ENCODE measurements around the gene GRIK4.

Gene GRIK4

GRCh38 chr11:120708511-120709183 is 197.1 kb downstream of the GRIK4 start:
- Histone ChIP-seq H3K4me1 (ENCODE audit: control insufficient read depth, insufficient read depth, low read length) (no peaks in the 10 kb centered on the region), H3K4me3 (ENCODE audit: low read length) (no peak overlapping the region), H3K36me3 (ENCODE audit: control insufficient read depth, insufficient read depth, low read length) (no peaks in the 10 kb centered on the region), H3K27me3 (ENCODE audit: control insufficient read depth, insufficient read depth, low read length) (no peaks in the 10 kb centered on the region), H3K9ac (ENCODE audit: low read length) (no peak overlapping the region), H3K9me3 (ENCODE audit: control insufficient read depth, low read length) (no peaks in the 10 kb centered on the region)

- Histone ChIP-seq H3K36me3 (ENCODE audit: control insufficient read depth, insufficient read depth, low read length) (no peaks in the 10 kb centered on the region), H3K9me3 (ENCODE audit: control insufficient read depth, low read length) (no peaks in the 10 kb centered on the region), H3K27me3 (ENCODE audit: control insufficient read depth, insufficient read depth, low read length) (no peaks in the 10 kb centered on the region), H3K9ac (ENCODE audit: low read length) (no peak overlapping the region), H3K4me3 (ENCODE audit: low read length) (no peak overlapping the region), H3K4me1 (ENCODE audit: control insufficient read depth, insufficient read depth, low read length) (peaks cover under 1% of the 10 kb centered on the region)
Measured at GRCh38 chr11:120709808-120710207, 198.3 kb downstream of the GRIK4 start.

GRCh38 chr11:120710354-120711131 is 199.0 kb downstream of the GRIK4 start:
- Histone ChIP-seq H3K36me3 (ENCODE audit: control insufficient read depth, insufficient read depth, low read length) (no peaks in the 10 kb centered on the region), H3K9ac (ENCODE audit: low read length) (no peak overlapping the region), H3K27me3 (ENCODE audit: control insufficient read depth, insufficient read depth, low read length) (no peaks in the 10 kb centered on the region), H3K9me3 (ENCODE audit: control insufficient read depth, low read length) (no peaks in the 10 kb centered on the region), H3K4me1 (ENCODE audit: control insufficient read depth, insufficient read depth, low read length) (peaks cover 3% of the 10 kb centered on the region), H3K4me3 (ENCODE audit: low read length) (no peak overlapping the region)

- no peak overlapping the region for H3K4me3 ChIP-seq (ENCODE audit: low read length)
- no peaks in the 10 kb centered on the region for H3K9me3 ChIP-seq (ENCODE audit: control insufficient read depth, low read length)
- H3K27me3 ChIP-seq (ENCODE audit: control insufficient read depth, insufficient read depth, low read length), result no peaks in the 10 kb centered on the region
- H3K9ac ChIP-seq (ENCODE audit: low read length), result no peak overlapping the region
- peaks cover 3% of the 10 kb centered on the region for H3K4me1 ChIP-seq (ENCODE audit: control insufficient read depth, insufficient read depth, low read length)
- H3K36me3 ChIP-seq (ENCODE audit: control insufficient read depth, insufficient read depth, low read length), result no peaks in the 10 kb centered on the region
Measured at GRCh38 chr11:120712014-120712413, 200.5 kb downstream of the GRIK4 start.

- no peak overlapping the region for H3K9ac ChIP-seq (ENCODE audit: low read length)
- no peaks in the 10 kb centered on the region for H3K9me3 ChIP-seq (ENCODE audit: control insufficient read depth, low read length)
- no peak overlapping the region for H3K4me3 ChIP-seq (ENCODE audit: low read length)
- H3K27me3 ChIP-seq (ENCODE audit: control insufficient read depth, insufficient read depth, low read length), result peaks cover 4% of the 10 kb centered on the region
- no peaks in the 10 kb centered on the region for H3K36me3 ChIP-seq (ENCODE audit: control insufficient read depth, insufficient read depth, low read length)
- peaks cover 3% of the 10 kb centered on the region for H3K4me1 ChIP-seq (ENCODE audit: control insufficient read depth, insufficient read depth, low read length)
Measured at GRCh38 chr11:120712881-120713280, 201.3 kb downstream of the GRIK4 start.

- Histone ChIP-seq H3K9me3 (ENCODE audit: control insufficient read depth, low read length) (no peaks in the 10 kb centered on the region), H3K4me1 (ENCODE audit: control insufficient read depth, insufficient read depth, low read length) (peaks cover 3% of the 10 kb centered on the region), H3K36me3 (ENCODE audit: control insufficient read depth, insufficient read depth, low read length) (no peaks in the 10 kb centered on the region)
Measured at GRCh38 chr11:120713296-120713695, 201.7 kb downstream of the GRIK4 start.

GRCh38 chr11:120714438-120714837 is 202.9 kb downstream of the GRIK4 start:
- Histone ChIP-seq H3K9ac (ENCODE audit: low read length) (no peak overlapping the region), H3K36me3 (ENCODE audit: control insufficient read depth, insufficient read depth, low read length) (no peaks in the 10 kb centered on the region), H3K27me3 (ENCODE audit: control insufficient read depth, insufficient read depth, low read length) (peaks cover 4% of the 10 kb centered on the region), H3K9me3 (ENCODE audit: control insufficient read depth, low read length) (no peaks in the 10 kb centered on the region), H3K4me3 (ENCODE audit: low read length) (no peak overlapping the region), H3K4me1 (ENCODE audit: control insufficient read depth, insufficient read depth, low read length) (peaks cover 3% of the 10 kb centered on the region)

More at GRCh38 chr11:120713296-120713695, 201.7 kb downstream of the GRIK4 start:
- H3K27me3 ChIP-seq (ENCODE audit: control insufficient read depth, insufficient read depth, low read length), result peaks cover 4% of the 10 kb centered on the region
- no peak overlapping the region for H3K4me3 ChIP-seq (ENCODE audit: low read length)
- no peak overlapping the region for H3K9ac ChIP-seq (ENCODE audit: low read length)

GRCh38 chr11:120715239-120715638 is 203.7 kb downstream of the GRIK4 start:
- H3K27me3 ChIP-seq (ENCODE audit: control insufficient read depth, insufficient read depth, low read length), result peaks cover 4% of the 10 kb centered on the region
- H3K4me1 ChIP-seq (ENCODE audit: control insufficient read depth, insufficient read depth, low read length), result peaks cover 3% of the 10 kb centered on the region
- no peak overlapping the region for H3K9ac ChIP-seq (ENCODE audit: low read length)
- no peaks in the 10 kb centered on the region for H3K36me3 ChIP-seq (ENCODE audit: control insufficient read depth, insufficient read depth, low read length)
- H3K9me3 ChIP-seq (ENCODE audit: control insufficient read depth, low read length), result no peaks in the 10 kb centered on the region
- H3K4me3 ChIP-seq (ENCODE audit: low read length), result no peak overlapping the region

- Histone ChIP-seq H3K4me3 (ENCODE audit: low read length) (no peak overlapping the region), H3K27me3 (ENCODE audit: control insufficient read depth, insufficient read depth, low read length) (peaks cover 4% of the 10 kb centered on the region), H3K4me1 (ENCODE audit: control insufficient read depth, insufficient read depth, low read length) (peaks cover 3% of the 10 kb centered on the region), H3K36me3 (ENCODE audit: control insufficient read depth, insufficient read depth, low read length) (no peaks in the 10 kb centered on the region), H3K9ac (ENCODE audit: low read length) (no peak overlapping the region), H3K9me3 (ENCODE audit: control insufficient read depth, low read length) (no peaks in the 10 kb centered on the region)
Measured at GRCh38 chr11:120717042-120717441, 205.5 kb downstream of the GRIK4 start.

GRCh38 chr11:120717623-120718022 is 206.1 kb downstream of the GRIK4 start:
- H3K9ac ChIP-seq (ENCODE audit: low read length), result no peak overlapping the region
- no peaks in the 10 kb centered on the region for H3K36me3 ChIP-seq (ENCODE audit: control insufficient read depth, insufficient read depth, low read length)
- peaks cover 3% of the 10 kb centered on the region for H3K4me1 ChIP-seq (ENCODE audit: control insufficient read depth, insufficient read depth, low read length)
- peaks cover 4% of the 10 kb centered on the region for H3K27me3 ChIP-seq (ENCODE audit: control insufficient read depth, insufficient read depth, low read length)
- no peak overlapping the region for H3K4me3 ChIP-seq (ENCODE audit: low read length)
- no peaks in the 10 kb centered on the region for H3K9me3 ChIP-seq (ENCODE audit: control insufficient read depth, low read length)

GRCh38 chr11:120718171-120718570 is 206.6 kb downstream of the GRIK4 start:
- H3K4me3 ChIP-seq (ENCODE audit: low read length), result no peak overlapping the region
- H3K9me3 ChIP-seq (ENCODE audit: control insufficient read depth, low read length), result no peaks in the 10 kb centered on the region
- peaks cover 4% of the 10 kb centered on the region for H3K27me3 ChIP-seq (ENCODE audit: control insufficient read depth, insufficient read depth, low read length)
- H3K36me3 ChIP-seq (ENCODE audit: control insufficient read depth, insufficient read depth, low read length), result no peaks in the 10 kb centered on the region
- peaks cover 3% of the 10 kb centered on the region for H3K4me1 ChIP-seq (ENCODE audit: control insufficient read depth, insufficient read depth, low read length)
- H3K9ac ChIP-seq (ENCODE audit: low read length), result no peak overlapping the region

GRCh38 chr11:120719348-120719747 is 207.8 kb downstream of the GRIK4 start:
- Histone ChIP-seq H3K27me3 (ENCODE audit: control insufficient read depth, insufficient read depth, low read length) (peaks cover 4% of the 10 kb centered on the region), H3K36me3 (ENCODE audit: control insufficient read depth, insufficient read depth, low read length) (no peaks in the 10 kb centered on the region), H3K9me3 (ENCODE audit: control insufficient read depth, low read length) (no peaks in the 10 kb centered on the region), H3K4me3 (ENCODE audit: low read length) (no peak overlapping the region), H3K9ac (ENCODE audit: low read length) (no peak overlapping the region), H3K4me1 (ENCODE audit: control insufficient read depth, insufficient read depth, low read length) (peaks cover 3% of the 10 kb centered on the region)
